HepG2 (cell line): ENCODE measurements around the gene NR3C2. TPM values are rescaled to one million over a fixed set of nuclear protein-coding genes. Genes with fewer than 3 reads are reported as not detected.

Experiments used
- CBX2 ChIP-seq, 2 experiments: fragments of 200-600 bp in 1 of 2; sonication (generic); formaldehyde crosslinking in 1 of 2; IDR thresholded peaks; 2 replicates each; pipeline versions ENCODE4 v1.7.0 to v1.8.1; 2018 to 2022; ENCODE audit warnings: low read depth in 2 of 2, low read length in 1 of 2, mild to moderate bottlenecking in 1 of 2, missing genetic modification reagents in 1 of 2
- FOXP1 ChIP-seq, 2 experiments: fragments of 450-650 bp in 1 of 2; IDR thresholded peaks; 2 replicates each; pipeline ENCODE4 v1.6.1; 2017 to 2018; ENCODE audit warnings: antibody characterized with exemption in 1 of 2
- MAFG ChIP-seq: sonication (generic); formaldehyde crosslinking; IDR thresholded peaks from 2 replicates; pipeline ENCODE4 v1.5.1; 2020; ENCODE audit warnings: mild to moderate bottlenecking, missing genetic modification reagents
- PATZ1 ChIP-seq: sonication (generic); formaldehyde crosslinking; IDR thresholded peaks from 2 replicates; pipeline ENCODE4 v1.4.0; 2020; ENCODE audit warnings: missing genetic modification reagents
- ZNF205 ChIP-seq: IDR thresholded peaks from 2 replicates; pipeline ENCODE4 v1.6.1; 2018; ENCODE audit warnings: missing biosample characterization, missing genetic modification reagents
- ZNF589 ChIP-seq: sonication (generic); formaldehyde crosslinking; conservative IDR thresholded peaks from 2 replicates; pipeline ENCODE4 v1.8.0; 2022; ENCODE audit warnings: mild to moderate bottlenecking, moderate library complexity, missing genetic modification reagents
- ZNF674 ChIP-seq: sonication (generic); formaldehyde crosslinking; IDR thresholded peaks from 2 replicates; pipeline ENCODE4 v1.5.0; 2020; ENCODE audit warnings: low read depth, mild to moderate bottlenecking, missing genetic modification reagents
- ZSCAN9 ChIP-seq: IDR thresholded peaks from 2 replicates; pipeline ENCODE4 v1.6.1; 2016; ENCODE audit warnings: borderline replicate concordance
- ZXDC ChIP-seq: sonication (generic); formaldehyde crosslinking; IDR thresholded peaks from 2 replicates; pipeline ENCODE4 v1.5.0; 2020; ENCODE audit warnings: mild to moderate bottlenecking, missing genetic modification reagents
- polyA plus RNA-seq, 8 experiments: library from polyadenylated mRNA; depleted of rRNA in 3 of 8; stranded (reverse) in 7 of 8; unstranded in 1 of 8; fragments of >200 nt; fragmentation: Illumina TruSeq in 4 of 8; extraction: Trizol in 4 of 8; gene quantifications; 2 replicates each; pipeline versions ENCODE4 v1.2.1 to v1.2.3, GENCODE V29; 2011 to 2016; ENCODE audit warnings: low read depth in 4 of 8, missing spikeins in 1 of 8, mixed read lengths in 1 of 8; ENCODE audit not compliant: insufficient read depth in 1 of 8
- total RNA-seq, 5 experiments: library from RNA; depleted of rRNA; stranded (reverse); fragments of >200 nt; fragmentation: Illumina TruSeq; extraction: Trizol; gene quantifications; 2 replicates each; pipeline ENCODE4 v1.2.3, GENCODE V29; 2016; ENCODE audit warnings: low read depth in 1 of 5
- TF ChIP-seq, protein P1 (sequence below): IDR thresholded peaks from 2 replicates; pipeline ENCODE4 v1.6.1; 2016; ENCODE audit warnings: missing biosample characterization, missing genetic modification reagents, low read depth
- TF ChIP-seq, protein P2 (sequence below): sonication (generic); formaldehyde crosslinking; IDR thresholded peaks from 2 replicates; pipeline ENCODE4 v1.5.0; 2020; ENCODE audit warnings: mild to moderate bottlenecking, missing genetic modification reagents, moderate library complexity

NR3C2 gene
- total and polyA plus RNA-seq, 2 of the 13 experiments (the other 11 are each of a cell fraction or from before 2014, with no cell fraction given) = 0.26 to 0.46 TPM

GRCh38 chr4:148441624-148441985 lies 609 bp downstream of the NR3C2 start (continued):
- TF ChIP-seq, protein P1, sequence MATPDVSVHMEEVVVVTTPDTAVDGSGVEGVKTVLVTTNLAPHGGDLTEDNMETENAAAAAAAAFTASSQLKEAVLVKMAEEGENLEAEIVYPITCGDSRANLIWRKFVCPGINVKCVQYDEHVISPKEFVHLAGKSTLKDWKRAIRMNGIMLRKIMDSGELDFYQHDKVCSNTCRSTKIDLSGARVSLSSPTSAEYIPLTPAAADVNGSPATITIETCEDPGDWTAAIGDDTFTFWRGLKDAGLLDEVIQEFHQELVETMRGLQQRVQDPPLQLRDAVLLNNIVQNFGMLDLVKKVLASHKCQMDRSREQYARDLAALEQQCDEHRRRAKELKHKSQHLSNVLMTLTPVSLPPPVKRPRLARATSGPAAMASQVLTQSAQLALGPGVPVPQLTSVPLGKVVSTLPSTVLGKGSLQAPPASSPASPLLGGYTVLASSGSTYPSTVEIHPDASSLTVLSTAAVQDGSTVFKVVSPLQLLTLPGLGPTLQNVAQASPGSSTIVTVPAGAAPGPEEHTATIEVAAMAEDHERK (CRISPR knock-in tag) = no peak
- TF ChIP-seq PATZ1 (CRISPR knock-in tag) (no peak), FOXP1 (IDR thresholded peaks at IDR 0.05) (no peak), FOXP1 (CRISPR knock-in tag; IDR thresholded peaks at IDR 0.05) (no peak), ZNF205 (no peak), ZSCAN9 (no peak), ZXDC (CRISPR knock-in tag) (no peak), CBX2 (IDR thresholded peaks at IDR 0.05; ENCODE audit: low read depth, low read length) (no peak), CBX2 (CRISPR knock-in tag; IDR thresholded peaks at IDR 0.05; ENCODE audit: low read depth) (no peak), ZNF674 (CRISPR knock-in tag) (no peak), ZNF589 (no peak), MAFG (CRISPR knock-in tag) (no peak)
- TF ChIP-seq, protein P2, sequence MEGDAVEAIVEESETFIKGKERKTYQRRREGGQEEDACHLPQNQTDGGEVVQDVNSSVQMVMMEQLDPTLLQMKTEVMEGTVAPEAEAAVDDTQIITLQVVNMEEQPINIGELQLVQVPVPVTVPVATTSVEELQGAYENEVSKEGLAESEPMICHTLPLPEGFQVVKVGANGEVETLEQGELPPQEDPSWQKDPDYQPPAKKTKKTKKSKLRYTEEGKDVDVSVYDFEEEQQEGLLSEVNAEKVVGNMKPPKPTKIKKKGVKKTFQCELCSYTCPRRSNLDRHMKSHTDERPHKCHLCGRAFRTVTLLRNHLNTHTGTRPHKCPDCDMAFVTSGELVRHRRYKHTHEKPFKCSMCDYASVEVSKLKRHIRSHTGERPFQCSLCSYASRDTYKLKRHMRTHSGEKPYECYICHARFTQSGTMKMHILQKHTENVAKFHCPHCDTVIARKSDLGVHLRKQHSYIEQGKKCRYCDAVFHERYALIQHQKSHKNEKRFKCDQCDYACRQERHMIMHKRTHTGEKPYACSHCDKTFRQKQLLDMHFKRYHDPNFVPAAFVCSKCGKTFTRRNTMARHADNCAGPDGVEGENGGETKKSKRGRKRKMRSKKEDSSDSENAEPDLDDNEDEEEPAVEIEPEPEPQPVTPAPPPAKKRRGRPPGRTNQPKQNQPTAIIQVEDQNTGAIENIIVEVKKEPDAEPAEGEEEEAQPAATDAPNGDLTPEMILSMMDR (CRISPR knock-in tag) = no peak
